HepG2 (cell line): ENCODE results near the gene PPP2R2C. TPM values are rescaled to one million over a fixed set of nuclear protein-coding genes. Genes with fewer than 3 reads are reported as not detected.

Source experiments
- ATAC-seq: fragments of 200-7000 bp; cut with Tn5 transposase; 3 replicates; pipeline ENCODE4 v1.9.1; 2020; ENCODE audit warnings: mild to moderate bottlenecking, moderate library complexity
- BruUV-seq: library from RNA; stranded (reverse); fragments of 400-500 nt; replicated peaks from 2 replicates; lab custom pipeline; 2021; lab: Mats Ljungman, UMichigan
- CTCF ChIA-PET: fragments of 300-600 bp; formaldehyde crosslinking; extraction: SDS; loops from one replicate; lab custom pipeline; 2021; ENCODE audit warnings: low total read pairs, inconsistent platforms, low intra/inter-chr PET ratio; lab: Yijun Ruan, JAX
- POLR2A ChIA-PET: fragments of 350-600 bp; sonication (Branson Sonifier 250); formaldehyde crosslinking; loops from one replicate; lab custom pipeline; 2020; ENCODE audit warnings: antibody characterized with exemption, inconsistent platforms; lab: Yijun Ruan, JAX
- DNase-seq: peaks from one replicate; pipeline ENCODE4 v3.0.0-alpha.2; 2015; ENCODE audit warnings: low spot score
- FAIRE-seq: peaks from 3 replicates; lab custom pipeline; 2011; peaks lifted over from hg19 to GRCh38; lab: Jason Lieb, UNC
- H2AFZ ChIP-seq: one replicate; pipeline ENCODE4 v1.6.1; 2011; ENCODE audit warnings: low read length, inconsistent platforms
- H3K27ac ChIP-seq: fragments of 300-600 bp; 3 replicates; pipeline ENCODE4 v1.8.0; 2011; ENCODE audit warnings: mixed run types, mild to moderate bottlenecking, mixed read lengths, low read length, inconsistent platforms; ENCODE audit not compliant: insufficient read depth; ENCODE audit errors: extremely low read length
- H3K27me3 ChIP-seq, 2 experiments: fragments of 200-600 bp in 1 of 2; 2 replicates in 1 of 2; 3 replicates in 1 of 2; pipeline versions ENCODE4 v1.6.0 to v1.8.0; 2011; ENCODE audit warnings: low read length in 2 of 2, mild to moderate bottlenecking in 2 of 2, moderate library complexity in 2 of 2, inconsistent platforms in 1 of 2; ENCODE audit not compliant: insufficient read depth in 2 of 2, control insufficient read depth in 1 of 2
- H3K36me3 ChIP-seq, 2 experiments: fragments of 200-600 bp in 1 of 2; replicated peaks in 1 of 2; 2 replicates in 1 of 2; 3 replicates in 1 of 2; pipeline versions ENCODE4 v1.5.1 to v1.8.0; 2011; ENCODE audit warnings: low read length in 2 of 2, inconsistent platforms in 1 of 2; ENCODE audit not compliant: insufficient read depth in 2 of 2, control insufficient read depth in 1 of 2
- H3K4me1 ChIP-seq: 2 replicates; pipeline ENCODE4 v1.5.1; 2012; ENCODE audit warnings: low read length, inconsistent platforms; ENCODE audit not compliant: insufficient read depth
- H3K4me2 ChIP-seq: 2 replicates; pipeline ENCODE4 v1.6.0; 2011; ENCODE audit warnings: low read depth, low read length, inconsistent platforms
- H3K4me3 ChIP-seq, 3 experiments: fragments of 200-600 bp in 1 of 3; sonication (generic), shearing (Covaris generic) in 1 of 3; replicated peaks in 1 of 3; 2 replicates each; pipeline ENCODE4 v1.5.1; 2011 to 2016; ENCODE audit warnings: low read length in 3 of 3, inconsistent platforms in 2 of 3, low read depth in 2 of 3, mild to moderate bottlenecking in 2 of 3, control low read depth in 1 of 3, mixed read lengths in 1 of 3; ENCODE audit not compliant: insufficient read depth in 1 of 3
- H3K79me2 ChIP-seq: one replicate; pipeline ENCODE4 v1.6.1; 2011; ENCODE audit warnings: low read length, inconsistent platforms; ENCODE audit not compliant: insufficient read depth
- H3K9ac ChIP-seq: 2 replicates; pipeline ENCODE4 v1.6.0; 2011; ENCODE audit warnings: mild to moderate bottlenecking, low read depth, low read length, inconsistent platforms; ENCODE audit not compliant: insufficient read depth
- H3K9me3 ChIP-seq: 2 replicates; pipeline ENCODE4 v1.5.1; 2012; ENCODE audit warnings: mild to moderate bottlenecking, low read length
- H4K20me1 ChIP-seq: 2 replicates; pipeline ENCODE4 v1.6.0; 2011; ENCODE audit warnings: inconsistent platforms, mild to moderate bottlenecking, low read length, moderate library complexity; ENCODE audit not compliant: insufficient read depth
- ARNT2 ChIP-seq: sonication (generic); formaldehyde crosslinking; IDR thresholded peaks from 2 replicates; pipeline ENCODE4 v1.8.0; 2022; ENCODE audit warnings: mild to moderate bottlenecking, low read depth, missing genetic modification reagents, moderate library complexity
- JARID2 ChIP-seq: sonication (generic); formaldehyde crosslinking; IDR thresholded peaks from 2 replicates; pipeline ENCODE4 v1.8.1; 2023; ENCODE audit warnings: missing genetic modification reagents, inconsistent platforms; ENCODE audit not compliant: insufficient replicate concordance
- JUND ChIP-seq: sonication (generic); formaldehyde crosslinking; IDR thresholded peaks from 2 replicates; pipeline ENCODE4 v1.8.0; 2022; ENCODE audit warnings: mild to moderate bottlenecking, missing genetic modification reagents
- MAF1 ChIP-seq: sonication (generic); formaldehyde crosslinking; IDR thresholded peaks from 2 replicates; pipeline ENCODE4 v1.5.0; 2020; ENCODE audit warnings: missing genetic modification reagents, borderline replicate concordance
- MIER2 ChIP-seq: IDR thresholded peaks from 2 replicates; pipeline ENCODE4 v1.6.1; 2016; ENCODE audit warnings: missing biosample characterization, missing genetic modification reagents
- NONO ChIP-seq, 2 experiments: fragments of 450-650 bp in 1 of 2; sonication (generic) in 1 of 2; formaldehyde crosslinking in 1 of 2; IDR thresholded peaks in 1 of 2; conservative IDR thresholded peaks in 1 of 2; 2 replicates each; pipeline versions ENCODE4 v1.6.1 to v1.8.0; 2017 to 2022; ENCODE audit warnings: mild to moderate bottlenecking in 1 of 2, missing genetic modification reagents in 1 of 2, moderate library complexity in 1 of 2
- SOX6 ChIP-seq, 2 experiments: fragments of 450-650 bp in 1 of 2; sonication (generic) in 1 of 2; formaldehyde crosslinking in 1 of 2; IDR thresholded peaks; 2 replicates each; pipeline versions ENCODE4 v1.4.0 to v1.6.1; 2017 to 2020; ENCODE audit warnings: antibody characterized with exemption in 1 of 2, mild to moderate bottlenecking in 1 of 2, missing genetic modification reagents in 1 of 2
- STAG1 ChIP-seq: sonication (generic); formaldehyde crosslinking; IDR thresholded peaks from 2 replicates; pipeline ENCODE4 v1.4.0; 2020; ENCODE audit warnings: missing genetic modification reagents
- TOPORS ChIP-seq: sonication (generic); formaldehyde crosslinking; IDR thresholded peaks from 2 replicates; pipeline ENCODE4 v1.8.0; 2023; ENCODE audit warnings: mild to moderate bottlenecking, missing genetic modification reagents
- TSC22D2 ChIP-seq: sonication (generic); formaldehyde crosslinking; IDR thresholded peaks from 2 replicates; pipeline ENCODE4 v1.5.1; 2020; ENCODE audit warnings: missing genetic modification reagents, mild to moderate bottlenecking, borderline replicate concordance
- ZNF557 ChIP-seq: sonication (generic); formaldehyde crosslinking; IDR thresholded peaks from 2 replicates; pipeline ENCODE4 v1.4.0; 2020; ENCODE audit warnings: missing genetic modification reagents
- ZNF768 ChIP-seq: sonication (generic); formaldehyde crosslinking; IDR thresholded peaks from 2 replicates; pipeline ENCODE4 v1.4.0; 2020; ENCODE audit warnings: missing genetic modification reagents
- ZNF816 ChIP-seq: sonication (generic); formaldehyde crosslinking; IDR thresholded peaks from 2 replicates; pipeline ENCODE4 v1.8.0; 2022; ENCODE audit warnings: missing genetic modification reagents, mild to moderate bottlenecking, borderline replicate concordance
- WGBS: methylation state at CpG from one replicate; pipeline ENCODE4 v1.1.6; 2017; ENCODE audit warnings: low lambda C conversion rate; 5-methylcytosine and 5-hydroxymethylcytosine counted together
- in situ Hi-C: cut with HindIII; loops from 2 replicates; pipeline ENCODE4 v1.10.0; 2017; ENCODE audit warnings: low pct_unique_long_range_greater_than_20kb; ENCODE audit not compliant: extremely low pct_ligation_motif_present
- intact Hi-C: fragments of 100-400 bp; cut with micrococcal nuclease; formaldehyde crosslinking; loops from one replicate; pipeline ENCODE4 v1.10.0; 2022; ENCODE audit not compliant: unreplicated experiment
- polyA plus RNA-seq, 8 experiments: library from polyadenylated mRNA; depleted of rRNA in 3 of 8; stranded (reverse) in 7 of 8; unstranded in 1 of 8; fragments of >200 nt; fragmentation: Illumina TruSeq in 4 of 8; extraction: Trizol in 4 of 8; gene quantifications; 2 replicates each; pipeline versions ENCODE4 v1.2.1 to v1.2.3, GENCODE V29; 2011 to 2016; ENCODE audit warnings: low read depth in 4 of 8, missing spikeins in 1 of 8, mixed read lengths in 1 of 8; ENCODE audit not compliant: insufficient read depth in 1 of 8
- total RNA-seq, 5 experiments: library from RNA; depleted of rRNA; stranded (reverse); fragments of >200 nt; fragmentation: Illumina TruSeq; extraction: Trizol; gene quantifications; 2 replicates each; pipeline ENCODE4 v1.2.3, GENCODE V29; 2016; ENCODE audit warnings: low read depth in 1 of 5
- TF ChIP-seq, protein P1 (sequence below): sonication (generic); formaldehyde crosslinking; IDR thresholded peaks from 2 replicates; pipeline ENCODE4 v1.8.0; 2022; ENCODE audit warnings: missing genetic modification reagents, mild to moderate bottlenecking, inconsistent platforms, borderline replicate concordance
- TF ChIP-seq, protein P2 (sequence below): sonication (generic); formaldehyde crosslinking; conservative IDR thresholded peaks from 2 replicates; pipeline ENCODE4 v1.8.0; 2022; ENCODE audit warnings: low read depth, missing genetic modification reagents

Gene PPP2R2C
- total and polyA plus RNA-seq, 2 of the 13 experiments (the other 11 are each of a cell fraction or from before 2014, with no cell fraction given), result 0.60 to 8.6 TPM

DNA sequence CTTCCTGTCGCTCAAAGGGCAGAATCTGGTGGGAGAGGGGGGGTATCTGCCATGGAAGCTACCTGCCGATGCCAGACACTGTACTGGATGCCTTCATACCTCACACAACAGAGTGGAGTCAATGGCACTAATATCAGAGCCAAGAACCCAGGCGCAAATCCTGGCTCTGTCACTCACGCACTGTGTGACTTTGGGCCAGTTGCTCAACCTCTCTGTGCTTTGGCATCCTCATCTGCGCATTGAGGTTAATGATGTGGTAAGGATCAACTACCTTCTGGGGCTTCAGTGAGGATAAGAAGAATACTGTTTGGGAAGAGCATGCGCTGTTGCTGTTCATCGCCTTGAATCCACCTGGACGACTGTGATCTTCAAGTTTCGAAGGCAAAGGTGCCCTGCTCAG is 70.6 kb downstream of the PPP2R2C start:
- intact Hi-C loops, result no loop called here
- POLR2A ChIA-PET, result no interaction called here
- Histone ChIP-seq H3K4me2 (no peak overlapping the region), H3K27me3 (peaks cover 5 to 49% of the 10 kb centered on the region in 2 experiments), H3K79me2 (no peaks in the 10 kb centered on the region), H3K4me1 (no peaks in the 10 kb centered on the region), H3K9me3 (no peaks in the 10 kb centered on the region), H3K27ac (no peak overlapping the region), H3K36me3 (no peaks in the 10 kb centered on the region), H2AFZ (no peak overlapping the region), H3K9ac (no peak overlapping the region), H4K20me1 (no peaks in the 10 kb centered on the region), H3K4me3 (no peak overlapping the region)
- in situ Hi-C loops, result no loop called here
- ATAC-seq, result no peak
- 42% methylated on average over 7 of the region's 9 CpGs for WGBS
- TF ChIP-seq ZNF768 (CRISPR knock-in tag) (peak; percentile 88), NONO (IDR thresholded peaks at IDR 0.05) (no peak), NONO (CRISPR knock-in tag; conservative IDR thresholded peaks at IDR 0.05) (no peak)
- CTCF ChIA-PET, result no interaction called here
- no TSS peak for BruUV-seq
- no peak for FAIRE-seq
- DNase-seq, result no peak

DNA sequence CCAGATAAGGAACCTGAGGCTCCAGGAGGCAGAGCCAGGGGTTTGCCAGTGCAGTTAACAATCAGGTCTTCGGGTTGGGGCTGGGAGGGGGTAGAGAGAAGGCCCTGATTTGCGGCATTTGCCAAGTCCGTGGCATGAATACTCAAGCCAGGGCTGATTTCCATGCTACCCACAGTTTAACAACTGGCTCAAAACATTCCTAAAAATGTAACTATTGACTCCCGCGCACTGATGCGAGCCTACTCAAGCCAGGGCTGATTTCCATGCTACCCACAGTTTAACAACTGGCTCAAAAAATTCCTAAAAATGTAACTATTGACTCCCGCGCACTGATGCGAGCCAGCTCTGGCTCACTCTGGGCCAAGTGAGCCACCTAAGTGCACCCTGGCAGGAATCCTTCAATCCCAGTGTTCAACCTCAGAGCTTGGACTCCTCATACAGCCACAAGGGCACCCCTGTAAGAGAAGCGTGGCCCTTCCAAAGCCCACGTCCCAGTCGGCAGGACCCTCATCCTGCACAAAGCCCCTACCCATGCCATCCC is 75.6 kb downstream of the PPP2R2C start:
- Histone ChIP-seq H3K36me3 (no peaks in the 10 kb centered on the region), H3K9me3 (no peaks in the 10 kb centered on the region), H3K27me3 (peaks cover 1 to 39% of the 10 kb centered on the region in 2 experiments; a peak in 4 of 5 replicates), H2AFZ (no peak overlapping the region), H3K4me2 (no peak overlapping the region), H3K4me1 (peaks cover 8% of the 10 kb centered on the region), H3K79me2 (no peaks in the 10 kb centered on the region), H4K20me1 (no peaks in the 10 kb centered on the region), H3K4me3 (no peak overlapping the region), H3K9ac (no peak overlapping the region), H3K27ac (no peak overlapping the region)
- in situ Hi-C loops, result no loop called here
- intact Hi-C loops, result no loop called here
- no peak for FAIRE-seq
- no peak for DNase-seq
- 43% methylated on average over 9 of the region's 12 CpGs for WGBS
- no TSS peak for BruUV-seq
- ATAC-seq, result no peak
- ChIA-PET CTCF (no interaction called here), POLR2A (no interaction called here)
- TF ChIP-seq, protein P1, sequence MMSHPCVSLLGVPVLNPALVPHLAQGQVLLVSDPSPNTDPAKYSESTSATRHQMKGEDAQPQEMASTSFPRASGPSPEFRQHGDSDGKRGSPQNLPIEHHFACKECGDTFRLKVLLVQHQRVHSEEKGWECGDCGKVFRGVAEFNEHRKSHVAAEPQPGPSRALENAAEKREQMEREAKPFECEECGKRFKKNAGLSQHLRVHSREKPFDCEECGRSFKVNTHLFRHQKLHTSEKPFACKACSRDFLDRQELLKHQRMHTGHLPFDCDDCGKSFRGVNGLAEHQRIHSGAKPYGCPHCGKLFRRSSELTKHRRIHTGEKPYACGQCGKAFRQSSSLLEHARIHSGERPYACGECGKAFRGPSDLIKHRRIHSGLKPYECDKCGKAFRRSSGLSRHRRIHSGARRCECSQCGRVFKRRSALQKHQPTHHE (CRISPR knock-in tag), result no peak
- TF ChIP-seq MIER2, result no peak
- no peak for TF ChIP-seq JUND (CRISPR knock-in tag)
- TF ChIP-seq, protein P2, sequence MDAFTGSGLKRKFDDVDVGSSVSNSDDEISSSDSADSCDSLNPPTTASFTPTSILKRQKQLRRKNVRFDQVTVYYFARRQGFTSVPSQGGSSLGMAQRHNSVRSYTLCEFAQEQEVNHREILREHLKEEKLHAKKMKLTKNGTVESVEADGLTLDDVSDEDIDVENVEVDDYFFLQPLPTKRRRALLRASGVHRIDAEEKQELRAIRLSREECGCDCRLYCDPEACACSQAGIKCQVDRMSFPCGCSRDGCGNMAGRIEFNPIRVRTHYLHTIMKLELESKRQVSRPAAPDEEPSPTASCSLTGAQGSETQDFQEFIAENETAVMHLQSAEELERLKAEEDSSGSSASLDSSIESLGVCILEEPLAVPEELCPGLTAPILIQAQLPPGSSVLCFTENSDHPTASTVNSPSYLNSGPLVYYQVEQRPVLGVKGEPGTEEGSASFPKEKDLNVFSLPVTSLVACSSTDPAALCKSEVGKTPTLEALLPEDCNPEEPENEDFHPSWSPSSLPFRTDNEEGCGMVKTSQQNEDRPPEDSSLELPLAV, result no peak
- no peak for TF ChIP-seq JARID2 (CRISPR knock-in tag)
- TF ChIP-seq ZNF816 (CRISPR knock-in tag), result no peak
- TF ChIP-seq ZNF557, result no peak
- no peak for TF ChIP-seq TSC22D2 (CRISPR knock-in tag)
- TF ChIP-seq TOPORS (CRISPR knock-in tag), result no peak
- TF ChIP-seq STAG1 (CRISPR knock-in tag), result no peak
- TF ChIP-seq MAF1 (CRISPR knock-in tag), result no peak
- no peak for TF ChIP-seq SOX6 (IDR thresholded peaks at IDR 0.05)
- TF ChIP-seq SOX6 (CRISPR knock-in tag; IDR thresholded peaks at IDR 0.05), result no peak
- TF ChIP-seq ARNT2 (CRISPR knock-in tag), result no peak
